Kasumi-1 (cell line): ENCODE measurements around the gene CFAP92.

Source experiments
- DNase-seq, 2 experiments: peaks; one replicate each; lab custom pipeline; 2025; lab: John Stamatoyannopoulos, UW

Gene CFAP92

DNA sequence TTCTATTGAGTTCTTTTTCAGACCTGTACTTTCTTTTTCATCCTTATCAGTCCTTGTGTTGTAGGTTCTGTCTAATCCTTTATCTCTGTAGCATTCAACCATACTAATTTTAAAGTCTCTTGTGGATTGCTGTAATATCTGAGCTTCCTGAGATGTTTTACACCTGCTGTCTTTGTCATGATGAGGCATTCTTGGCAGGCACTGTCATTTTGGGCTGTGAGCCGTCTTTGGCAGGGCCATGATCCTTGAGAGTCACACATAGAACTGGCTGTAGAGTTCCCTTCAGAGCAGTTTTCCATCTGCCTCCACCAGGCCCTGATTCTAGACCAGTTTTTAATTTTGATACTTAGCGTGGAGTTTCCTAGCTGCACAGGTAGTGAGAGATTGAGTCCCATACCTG, 13.9 kb upstream of the CFAP92 start:
- DNase-seq = no peak

DNA sequence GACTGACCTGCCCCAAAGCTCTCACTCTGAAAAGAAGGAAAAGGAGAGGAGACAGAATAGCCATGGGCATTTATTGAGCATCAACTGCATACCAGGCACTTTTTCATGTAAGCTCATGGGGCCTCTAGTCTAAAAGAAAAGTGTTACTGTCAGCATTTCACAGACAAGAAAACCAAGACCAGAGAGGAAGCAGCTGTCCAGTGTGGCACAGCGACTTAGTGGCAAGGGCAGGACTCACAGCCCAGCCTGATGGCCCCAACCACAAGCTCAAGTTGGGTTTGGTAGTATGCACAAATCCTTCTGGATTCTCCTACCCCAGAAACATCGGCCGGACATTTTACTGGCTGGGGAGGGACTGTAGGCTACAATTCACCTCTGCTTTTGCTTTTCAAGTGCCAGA, 13.0 kb upstream of the CFAP92 start:
- DNase-seq = peak; percentile 9 to 14

DNA sequence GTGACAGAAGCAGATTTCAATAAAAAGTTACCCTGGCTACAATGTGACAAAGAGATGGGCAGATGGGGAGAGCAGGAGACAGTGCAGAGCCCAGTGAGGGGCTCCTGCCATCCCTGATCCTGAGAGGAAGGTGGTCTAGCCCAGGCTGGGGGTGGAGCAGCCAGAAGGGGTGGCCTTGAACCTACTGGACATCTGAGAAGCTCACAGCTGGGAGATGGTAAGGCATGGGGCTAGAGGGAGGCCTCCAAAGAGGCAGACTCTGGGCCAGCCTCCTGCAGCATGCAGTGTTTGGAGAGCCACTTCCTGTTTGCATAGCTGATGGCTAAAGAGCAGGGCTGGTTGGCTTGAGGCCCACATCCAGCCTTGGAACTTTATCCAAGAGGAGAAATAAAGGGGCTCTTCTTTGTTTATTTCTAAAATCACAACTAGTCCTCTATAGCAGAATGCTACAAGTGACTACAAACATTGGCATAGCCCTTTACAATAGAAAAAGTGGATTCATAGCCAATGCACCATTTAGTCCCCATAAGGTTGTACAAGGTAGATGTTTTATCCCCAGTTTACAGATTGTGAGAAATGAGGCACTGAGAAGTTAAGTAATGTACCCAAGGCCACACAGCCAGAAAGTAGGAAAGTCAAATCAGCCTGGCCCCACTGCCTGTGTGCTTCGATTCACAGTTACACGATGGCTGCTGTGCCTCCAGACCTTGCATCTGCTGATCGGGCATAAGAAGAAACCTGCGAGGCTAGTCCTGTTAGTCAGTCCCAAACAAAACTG, 11.8 kb upstream of the CFAP92 start:
- peak; percentile 16 to 22 for DNase-seq

DNA sequence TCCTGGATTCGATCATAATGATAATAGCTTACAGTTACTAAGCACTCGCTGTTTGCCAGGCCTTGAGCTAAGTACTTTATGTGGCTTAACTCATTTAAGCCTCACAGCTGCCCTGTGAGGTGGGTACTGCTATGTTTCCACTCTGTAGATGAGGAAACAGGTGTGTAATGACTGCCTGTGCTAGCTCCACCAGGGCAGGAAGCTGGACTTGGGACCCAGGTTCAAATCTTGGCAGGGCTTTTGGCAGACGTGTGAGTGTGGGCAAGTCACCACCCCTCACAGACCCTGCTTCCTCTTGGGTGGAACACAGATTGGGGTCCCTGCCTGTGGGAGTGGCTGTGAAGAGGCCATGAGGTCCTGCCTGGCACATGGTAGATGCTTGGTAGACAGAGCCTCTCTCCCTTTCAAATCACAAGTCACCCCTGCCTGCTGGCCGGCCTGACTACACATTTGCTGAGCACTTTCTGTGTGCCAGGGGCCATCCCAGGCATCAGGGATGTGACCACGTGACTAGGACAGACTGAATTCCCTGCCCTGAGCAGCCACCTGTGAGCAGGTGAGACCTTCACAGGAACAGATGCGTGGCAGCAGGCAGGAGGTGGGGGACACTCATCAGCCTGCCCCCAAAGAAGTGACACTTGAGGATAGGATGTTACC, 10.9 kb upstream of the CFAP92 start:
- DNase-seq = no peak

DNA sequence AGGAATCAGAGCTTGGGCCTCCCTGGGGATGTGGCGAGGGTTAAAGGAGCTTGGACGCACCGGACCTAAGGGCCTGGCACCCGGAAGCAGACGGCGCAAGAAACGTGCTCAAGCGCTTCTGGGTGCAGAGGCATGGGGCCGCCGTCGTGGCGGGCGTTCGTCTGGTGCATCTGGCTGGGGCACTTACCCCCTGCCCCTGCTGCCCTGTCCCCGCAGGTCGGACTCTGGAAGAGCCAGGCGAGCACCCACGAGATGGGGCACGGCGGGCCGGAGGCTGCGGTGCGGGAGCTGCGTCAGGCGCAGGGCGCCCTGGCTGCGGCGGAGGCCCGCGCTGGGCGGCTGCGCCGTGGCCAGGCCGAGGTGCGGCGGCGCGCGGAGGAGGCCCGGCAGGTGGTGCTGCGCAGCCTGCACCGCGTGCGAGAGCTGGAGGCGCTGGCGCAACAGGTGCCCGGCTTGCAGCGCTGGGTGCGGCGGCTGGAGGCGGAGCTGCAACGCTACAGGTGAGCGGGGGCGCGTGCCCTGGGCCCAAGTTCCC, 9.8 kb upstream of the CFAP92 start:
- DNase-seq = no peak

DNA sequence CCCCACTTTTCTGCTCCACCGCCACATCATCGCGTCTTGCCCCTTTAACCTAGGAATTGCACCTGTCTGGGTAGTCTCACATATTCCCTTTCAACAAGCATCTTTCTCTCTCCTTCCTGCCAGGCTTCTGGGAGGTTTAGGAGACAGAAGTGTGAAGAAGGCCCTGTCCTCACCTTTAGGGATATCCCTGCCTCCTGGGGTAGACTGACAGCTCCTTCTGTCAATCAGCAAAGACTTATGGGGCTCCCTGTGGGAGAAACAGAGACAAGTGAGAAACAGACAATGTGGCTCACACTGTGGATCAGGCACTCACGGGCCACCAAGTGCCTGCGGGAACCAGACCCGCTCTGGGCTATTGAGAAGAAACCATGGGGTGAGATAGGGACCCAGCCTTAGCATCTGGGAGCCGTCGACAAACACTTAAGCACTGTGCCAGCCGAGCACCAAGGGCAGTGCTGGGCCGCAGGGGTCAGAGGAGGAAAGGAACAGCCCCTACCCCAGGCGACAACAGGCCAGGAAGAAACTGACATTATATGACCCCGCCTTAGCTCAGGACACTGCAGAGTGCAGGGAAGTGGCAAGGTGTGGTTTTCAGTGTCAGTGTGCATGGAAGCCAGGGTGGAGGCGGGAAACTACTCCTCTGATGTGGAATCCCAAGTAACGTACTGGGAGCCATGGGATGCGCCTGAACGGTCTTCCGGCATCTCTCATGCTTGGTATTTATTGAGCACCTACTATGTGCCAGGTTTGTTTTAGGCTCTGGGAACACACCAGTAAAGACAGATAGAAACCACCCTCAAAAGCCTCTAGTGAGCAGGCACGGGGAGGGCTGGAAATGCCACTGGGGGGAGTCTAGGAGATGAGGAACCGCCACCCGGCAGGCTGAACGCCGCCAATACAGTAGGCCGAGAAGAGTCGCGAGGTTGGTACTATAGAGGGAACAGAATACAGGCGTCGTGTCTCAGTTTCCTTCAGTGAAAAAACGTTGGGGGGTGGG, 9.0 kb upstream of the CFAP92 start:
- no peak for DNase-seq

DNA sequence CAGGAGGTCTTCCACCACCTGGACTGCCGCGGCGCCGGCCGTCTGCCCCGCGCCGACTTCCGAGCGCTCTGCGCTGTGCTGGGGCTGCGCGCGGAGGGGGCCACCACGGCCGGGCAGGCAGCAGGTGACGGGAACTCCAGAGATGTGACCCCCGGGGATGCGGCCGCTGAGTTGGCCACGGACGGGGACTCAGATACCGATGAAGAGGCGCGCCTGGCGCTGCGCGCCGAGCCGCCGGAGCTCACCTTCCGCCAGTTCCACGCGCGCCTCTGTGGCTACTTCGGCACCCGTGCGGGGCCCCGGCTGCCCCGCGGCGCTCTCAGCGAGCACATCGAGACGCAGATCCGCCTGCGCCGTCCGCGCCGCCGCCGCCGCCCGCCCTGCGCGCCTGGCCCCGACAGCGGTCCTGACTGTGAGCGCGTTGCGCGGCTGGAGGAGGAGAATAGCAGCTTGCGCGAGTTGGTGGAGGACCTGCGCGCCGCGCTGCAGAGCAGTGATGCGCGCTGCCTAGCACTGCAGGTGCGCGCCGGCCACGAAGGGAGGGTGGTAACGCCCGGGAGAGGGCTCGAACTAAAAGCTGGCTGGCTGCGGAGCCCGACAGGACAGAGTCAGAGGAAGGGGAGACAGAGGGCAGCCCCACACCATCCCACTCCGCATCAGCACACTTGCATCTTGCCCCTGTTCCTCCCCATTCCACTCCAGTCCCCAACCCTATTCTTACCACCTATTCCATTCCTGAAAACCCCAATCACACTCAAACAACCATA, 8.1 kb upstream of the CFAP92 start:
- DNase-seq = no peak

DNA sequence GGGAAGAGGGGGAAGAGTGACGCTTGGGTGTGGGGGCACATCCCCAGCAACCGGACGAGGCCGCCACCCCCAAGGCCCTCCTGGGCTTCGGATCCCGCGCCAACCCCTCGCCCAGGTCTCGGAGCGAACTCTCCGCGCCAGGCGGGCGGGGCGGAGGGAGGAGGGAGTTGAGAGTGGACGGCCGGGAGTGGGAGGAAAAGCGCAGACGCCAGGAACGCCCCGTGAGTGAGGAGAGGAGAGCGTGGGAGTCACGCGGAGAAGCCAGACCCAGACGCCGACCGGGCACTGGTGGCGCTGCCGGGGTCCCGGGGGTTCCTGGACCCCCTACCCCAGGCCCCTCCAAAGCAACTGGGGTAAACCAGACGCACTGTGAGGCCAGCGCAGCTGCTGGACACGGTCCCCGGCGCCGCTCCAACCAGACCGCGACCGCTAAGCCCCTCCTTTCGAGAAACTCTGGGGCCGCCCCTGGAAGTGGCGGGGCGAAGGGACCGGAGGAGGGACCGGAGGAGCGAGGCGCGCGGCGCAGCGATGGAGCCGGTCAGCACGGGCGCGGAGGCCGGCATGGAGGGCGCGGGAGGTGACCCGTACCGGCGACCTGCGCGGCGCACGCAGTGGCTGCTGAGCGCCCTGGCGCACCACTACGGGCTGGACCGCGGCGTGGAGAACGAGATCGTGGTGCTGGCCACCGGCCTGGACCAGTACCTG, 7.4 kb upstream of the CFAP92 start, which contains the start of gene EFCC1:
Gene EFCC1 (plus strand): TSS at position 204 of the 705 bp plus-strand sequence. CDS start 325 bp downstream, at position 529.
- no peak for DNase-seq

DNA sequence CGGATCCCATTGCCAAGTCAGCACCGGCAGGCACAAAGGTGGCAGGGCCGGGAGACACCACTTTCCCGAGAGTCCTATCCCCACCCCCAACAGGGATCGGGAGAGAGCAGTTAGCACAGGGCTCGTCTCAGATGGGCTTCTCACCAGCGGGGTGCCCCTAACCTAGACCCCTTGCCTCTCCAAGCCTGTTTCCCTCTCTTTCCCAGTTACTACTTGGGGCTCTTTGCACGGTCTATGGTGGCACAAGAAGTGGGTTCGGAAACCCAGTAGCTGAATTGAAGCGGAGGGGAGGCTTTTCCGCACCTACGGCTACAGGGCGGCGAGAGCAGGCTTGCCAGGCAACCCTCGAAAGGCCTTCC, 6.8 kb upstream of the CFAP92 start:
- no peak for DNase-seq

DNA sequence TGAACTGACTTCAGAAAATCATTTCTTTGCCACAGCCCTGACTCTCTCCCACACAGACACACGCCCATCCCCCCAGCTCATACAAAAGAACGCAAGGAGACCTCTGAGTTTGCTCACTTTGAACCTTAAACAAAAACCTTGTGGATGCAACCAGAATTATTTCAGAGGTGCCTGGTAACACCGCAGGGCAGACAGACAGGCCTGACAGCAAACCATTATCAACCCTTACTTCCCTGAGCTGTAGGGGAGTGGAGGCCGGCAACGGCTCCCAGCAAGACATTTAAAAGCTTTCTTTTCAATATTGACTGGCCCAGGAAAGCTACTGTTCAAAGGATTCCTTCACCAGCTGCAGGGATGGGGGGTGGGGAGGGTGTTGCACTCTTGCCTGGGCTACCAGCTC, 5.2 kb upstream of the CFAP92 start:
- no peak for DNase-seq

DNA sequence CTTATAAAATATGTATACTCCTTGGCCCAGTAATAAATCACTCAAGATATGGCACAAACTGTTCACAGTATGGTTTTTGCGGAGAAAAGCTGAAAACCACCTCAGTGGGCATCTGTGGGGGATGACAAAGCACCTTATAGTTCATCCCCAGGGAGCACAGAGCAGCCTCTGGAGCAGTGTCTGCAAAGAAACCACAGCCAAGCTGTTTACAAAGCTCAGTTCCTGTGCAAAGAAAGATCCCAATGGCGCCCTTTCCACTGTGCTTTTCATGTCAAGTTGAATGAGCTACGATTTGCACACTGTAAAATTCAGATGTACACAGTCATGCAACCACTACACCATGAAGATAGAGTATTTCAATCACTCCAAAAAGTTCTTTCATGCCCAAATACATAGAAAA, 4.7 kb upstream of the CFAP92 start:
- DNase-seq = peak; percentile 21 to 24

DNA sequence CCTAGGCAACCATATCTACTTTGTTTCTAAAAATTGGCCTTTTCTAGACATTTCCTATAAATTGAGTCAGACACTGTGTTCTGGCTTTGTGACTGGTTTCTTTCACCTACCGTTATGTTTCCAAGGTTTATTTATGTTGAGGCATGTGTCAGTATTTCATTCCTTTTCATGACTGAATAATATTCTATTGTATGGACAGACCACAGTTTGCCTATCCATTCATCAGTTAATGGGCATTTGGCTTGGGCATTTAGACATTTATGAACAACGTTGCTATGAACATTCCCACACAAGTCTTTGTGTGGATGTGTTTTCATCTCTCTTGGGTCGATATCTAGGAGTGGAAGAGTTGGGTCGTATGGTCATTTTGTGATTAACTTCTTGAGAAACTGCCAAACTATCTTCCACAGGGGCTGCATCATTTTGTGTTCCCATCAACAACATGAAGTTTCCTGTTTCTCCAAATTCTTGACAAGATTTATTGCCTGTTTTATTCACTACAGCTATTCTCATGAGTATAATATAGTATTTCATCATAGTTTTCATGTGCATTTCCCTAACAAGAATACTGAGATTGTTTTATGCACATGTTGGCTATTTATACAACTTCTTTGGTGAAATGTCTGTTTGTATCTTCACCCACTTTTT, 3.7 kb upstream of the CFAP92 start:
- DNase-seq = no peak

DNA sequence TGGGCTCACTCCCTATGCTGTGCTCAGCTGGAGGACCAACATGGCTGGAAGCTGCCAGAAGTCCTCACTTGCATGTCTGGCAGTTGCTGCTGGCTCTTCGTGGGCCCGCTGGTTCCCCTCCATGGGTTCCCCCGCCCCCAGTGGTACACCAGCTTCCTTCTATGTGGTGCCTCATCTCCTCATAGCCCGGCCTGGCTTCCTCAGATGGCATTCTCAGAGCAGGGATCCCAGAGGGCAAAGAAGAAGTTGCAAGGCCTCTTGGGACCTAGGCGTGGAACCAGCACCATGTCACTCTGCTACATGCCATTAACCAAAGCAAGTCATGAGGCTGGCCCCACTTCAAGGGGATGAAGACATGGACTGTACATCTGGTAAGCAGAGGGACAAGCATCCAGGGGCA, 2.9 kb upstream of the CFAP92 start:
- DNase-seq = no peak

DNA sequence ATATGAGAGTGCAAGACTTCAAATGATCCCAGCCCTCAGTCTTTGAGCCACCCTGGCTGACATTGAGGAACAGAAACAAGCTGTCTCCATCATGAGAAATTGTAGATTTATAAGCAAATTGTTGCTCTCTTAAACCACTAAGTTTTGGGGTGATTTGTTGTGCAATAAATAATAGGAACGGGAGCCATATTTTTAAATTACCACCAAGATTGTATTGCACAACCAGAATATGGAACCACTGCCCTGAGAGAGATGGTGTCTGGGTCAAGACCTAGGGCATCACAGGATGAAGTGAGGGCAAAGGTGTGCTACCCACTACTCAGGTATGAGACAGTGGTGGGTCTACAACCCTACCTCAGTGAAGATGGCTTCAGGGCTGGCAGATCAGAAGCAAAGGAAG, 2.3 kb upstream of the CFAP92 start:
- DNase-seq = no peak

DNA sequence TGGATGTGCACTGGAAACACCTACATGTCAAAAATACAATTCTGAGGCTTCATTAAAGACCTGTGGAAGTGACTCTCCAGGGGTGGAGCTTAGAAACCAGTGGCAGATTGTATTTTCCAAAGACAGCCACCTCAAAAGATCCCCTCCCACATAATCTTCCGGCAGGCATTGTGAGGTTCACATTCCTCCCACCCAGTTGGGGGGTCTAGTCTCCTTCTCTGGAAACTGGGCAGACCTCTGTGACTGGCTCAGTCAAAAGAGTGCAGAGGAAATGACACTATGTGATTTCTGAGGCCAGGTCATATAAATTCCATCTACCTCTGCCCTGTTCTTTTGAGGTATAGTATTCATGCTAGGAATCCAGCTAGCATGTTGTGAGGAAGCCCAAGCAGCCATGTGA, 1.9 kb upstream of the CFAP92 start:
- DNase-seq = no peak

DNA sequence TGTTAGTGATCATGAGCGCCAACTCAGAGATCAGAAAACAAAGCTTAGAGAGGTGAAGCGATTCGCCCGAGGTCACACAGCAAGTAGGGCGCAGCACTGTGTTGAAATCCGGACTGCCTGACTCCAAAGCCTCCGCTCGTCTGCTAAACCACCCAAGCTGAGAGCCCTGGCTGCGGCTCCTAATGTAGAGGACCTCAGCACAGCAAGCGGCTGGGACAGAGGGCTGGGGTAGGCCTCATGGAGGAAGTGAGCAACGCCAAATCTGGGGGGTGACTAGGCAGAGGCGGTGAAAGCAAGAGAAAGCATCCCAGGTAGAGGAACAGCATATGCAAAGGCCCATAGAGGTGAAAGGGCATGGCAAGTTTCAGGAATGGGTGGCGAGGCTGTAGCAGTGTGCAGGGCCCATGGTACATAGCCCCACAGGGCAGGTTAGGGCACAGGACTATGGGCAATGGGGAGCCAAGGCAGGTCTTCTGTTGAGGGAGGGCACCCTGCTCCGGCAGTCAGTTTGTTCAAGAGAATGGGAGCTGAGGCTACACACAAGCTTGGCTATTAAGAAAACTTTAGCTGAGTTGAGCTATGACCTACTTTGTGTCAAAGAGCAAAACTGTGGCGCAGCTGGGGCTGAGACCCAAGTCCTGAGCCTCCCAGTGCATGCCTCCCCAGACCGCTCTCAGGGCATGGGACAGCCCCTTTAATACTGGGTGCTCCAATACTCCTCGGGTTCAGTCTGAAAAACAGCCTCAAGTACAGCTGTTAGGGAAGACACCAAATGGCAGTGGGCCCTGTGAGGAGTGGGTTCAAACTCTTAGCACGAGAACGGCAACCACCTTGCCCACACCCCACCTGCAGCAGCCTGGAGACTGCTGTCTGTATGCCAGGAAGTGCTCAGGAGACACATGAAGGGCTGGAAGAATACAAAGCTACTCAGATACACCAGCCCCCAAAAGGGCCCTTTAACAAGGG, 988 bp upstream of the CFAP92 start:
- no peak for DNase-seq

DNA sequence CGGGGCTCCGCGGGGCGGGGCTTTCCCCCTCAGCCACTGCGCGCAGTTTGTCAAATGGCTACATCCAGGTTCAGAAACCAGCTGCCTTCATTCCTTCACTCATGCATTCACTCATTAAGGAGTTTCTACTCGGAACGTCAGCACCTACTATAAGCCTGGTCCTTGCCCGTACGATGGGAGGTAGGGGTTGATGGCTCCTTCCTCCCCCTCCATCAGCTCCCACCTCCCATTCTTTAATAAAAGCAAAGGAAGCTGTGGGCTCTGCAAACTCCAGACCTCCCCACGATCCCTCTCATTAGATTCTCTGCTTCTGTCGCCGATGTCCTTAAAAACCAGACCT, 267 bp upstream of the CFAP92 start:
- no peak for DNase-seq

DNA sequence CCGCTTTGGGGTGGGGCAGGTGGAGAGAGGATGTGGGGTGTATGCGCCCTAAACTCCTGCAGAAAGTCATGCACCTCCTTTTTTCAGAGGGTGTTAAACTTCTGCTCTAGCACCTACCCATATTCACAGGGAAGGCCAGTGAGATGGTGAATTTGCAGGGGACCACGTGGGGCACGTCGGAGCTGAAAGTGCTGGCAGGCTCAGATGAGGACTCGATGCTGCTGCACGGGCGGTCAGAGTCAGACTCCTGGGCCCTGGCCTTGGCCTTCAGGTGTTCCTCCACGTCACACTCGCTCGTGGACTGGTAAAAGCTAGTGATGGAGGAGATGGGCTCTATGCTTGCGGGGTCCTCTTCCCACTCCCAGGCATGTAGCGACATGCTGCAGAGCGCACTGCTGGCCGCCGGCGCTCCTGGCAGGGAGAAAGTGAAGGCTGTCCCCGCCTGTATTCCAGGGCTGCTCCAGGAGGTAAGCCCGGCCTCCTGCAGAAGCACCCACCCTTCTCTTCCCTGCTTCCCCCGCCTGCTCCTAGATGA, 883 bp downstream of the CFAP92 start:
- DNase-seq = no peak

DNA sequence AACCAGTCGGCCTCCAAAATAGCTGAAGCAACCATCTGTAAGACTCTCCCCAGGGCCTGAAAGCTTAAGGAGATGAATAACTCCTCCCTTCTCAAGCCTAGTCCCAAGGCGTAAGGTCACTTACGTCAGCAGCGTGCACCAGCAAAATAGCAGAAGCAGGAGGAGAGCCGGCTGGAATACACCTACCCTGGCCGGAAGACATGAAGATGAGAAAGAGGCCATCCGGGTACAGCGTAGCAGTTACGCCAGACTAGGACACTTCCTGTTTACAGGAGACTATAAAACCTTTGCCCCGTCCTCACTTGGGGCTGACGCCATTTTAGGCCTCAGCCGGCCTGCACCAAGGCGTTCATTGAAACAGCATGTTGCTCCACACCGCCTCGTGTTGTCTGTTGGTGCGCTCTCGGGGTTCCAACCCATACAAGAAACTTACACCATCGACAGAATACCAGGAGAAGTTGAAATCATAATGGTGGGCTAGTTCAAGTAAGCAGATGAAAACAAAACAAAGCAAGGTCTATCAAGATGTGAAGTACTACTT, 2.5 kb downstream of the CFAP92 start:
- DNase-seq = no peak
